WTC11 (cell line): Measurements from ENCODE around the gene PXMP2. TPM values are rescaled to one million over a fixed set of nuclear protein-coding genes. Genes with fewer than 3 reads are reported as not detected.
A peak's percentile ranks its signal among the peaks of the same experiment; 100 is the strongest.

Experiments
- ATAC-seq: fragments of 200-7000 bp; cut with Tn5 transposase; 2 replicates; pipeline ENCODE4 v1.10.0; 2021; ENCODE audit warnings: mild to moderate bottlenecking, moderate library complexity
- CTCF ChIA-PET: fragments of 300-600 bp; sonication (Branson Sonifier 250); formaldehyde crosslinking; loops from one replicate; lab custom pipeline; 2021; ENCODE audit warnings: antibody characterized with exemption; lab: Charles Lee
- POLR2A ChIA-PET: fragments of 350-600 bp; sonication (Branson Sonifier 250); formaldehyde crosslinking; loops from one replicate; lab custom pipeline; 2021; ENCODE audit warnings: antibody characterized with exemption; lab: Charles Lee
- DNase-seq: peaks from one replicate; pipeline ENCODE4 v3.0.0; 2021; ENCODE audit warnings: low spot score
- H3K27ac Mint-ChIP-seq: 2 replicates; pipeline ENCODE4 v1.8.0; 2021; ENCODE audit warnings: mixed read lengths
- H3K27me3 Mint-ChIP-seq: 2 replicates; pipeline ENCODE4 v1.8.0; 2021; ENCODE audit warnings: low read depth, mild to moderate bottlenecking, moderate library complexity, mixed read lengths
- H3K36me3 Mint-ChIP-seq: 2 replicates; pipeline ENCODE4 v1.8.0; 2021; ENCODE audit warnings: mixed read lengths
- H3K4me1 Mint-ChIP-seq: 2 replicates; pipeline ENCODE4 v1.8.0; 2022; ENCODE audit warnings: mixed read lengths
- H3K4me3 Mint-ChIP-seq: 2 replicates; pipeline ENCODE4 v1.8.0; 2021; ENCODE audit warnings: mild to moderate bottlenecking, moderate library complexity, mixed read lengths
- H3K9me3 Mint-ChIP-seq: 2 replicates; pipeline ENCODE4 v1.8.0; 2021; ENCODE audit warnings: mixed read lengths
- AFF4 ChIP-seq: sonication (generic); formaldehyde crosslinking; IDR thresholded peaks from 2 replicates; pipeline ENCODE4 v1.8.1; 2023; ENCODE audit warnings: mild to moderate bottlenecking, missing genetic modification reagents, borderline replicate concordance
- ARID4B ChIP-seq: sonication (generic); formaldehyde crosslinking; IDR thresholded peaks from 2 replicates; pipeline ENCODE4 v1.8.0; 2023; ENCODE audit warnings: missing genetic modification reagents, mild to moderate bottlenecking, borderline replicate concordance
- CBFB ChIP-seq: sonication (generic); formaldehyde crosslinking; IDR thresholded peaks from 2 replicates; pipeline ENCODE4 v1.8.1; 2022; ENCODE audit warnings: mild to moderate bottlenecking, low read depth, missing genetic modification reagents
- CDX4 ChIP-seq: fragments of 250-450 bp; sonication (Bioruptor Pico); IDR thresholded peaks from 2 replicates; pipeline ENCODE4 v1.9.0; 2021; ENCODE audit warnings: moderate library complexity, mild to moderate bottlenecking, inconsistent platforms, borderline replicate concordance
- E2F1 ChIP-seq: sonication (generic); formaldehyde crosslinking; IDR thresholded peaks from 2 replicates; pipeline ENCODE4 v1.8.0; 2022; ENCODE audit warnings: mild to moderate bottlenecking, missing genetic modification reagents
- ELF4 ChIP-seq: sonication (generic); formaldehyde crosslinking; IDR thresholded peaks from 2 replicates; pipeline ENCODE4 v1.8.1; 2022; ENCODE audit warnings: low read depth, mild to moderate bottlenecking, moderate library complexity, missing genetic modification reagents
- FOXJ3 ChIP-seq: sonication (generic); formaldehyde crosslinking; IDR thresholded peaks from 2 replicates; pipeline ENCODE4 v1.9.0; 2021; ENCODE audit warnings: missing genetic modification reagents, mild to moderate bottlenecking, borderline replicate concordance
- GRHL2 ChIP-seq: fragments of 250-450 bp; sonication (Bioruptor Pico); IDR thresholded peaks from 2 replicates; pipeline ENCODE4 v1.8.0; 2022; ENCODE audit warnings: mild to moderate bottlenecking, moderate library complexity; ENCODE audit not compliant: insufficient replicate concordance, severe bottlenecking
- GTF2I ChIP-seq: fragments of 250-450 bp; sonication (Bioruptor Pico); conservative IDR thresholded peaks from 2 replicates; pipeline ENCODE4 v1.4.0; 2021; ENCODE audit warnings: mild to moderate bottlenecking
- JUN ChIP-seq: sonication (generic); formaldehyde crosslinking; IDR thresholded peaks from 2 replicates; pipeline ENCODE4 v1.8.0; 2023; ENCODE audit warnings: mild to moderate bottlenecking, missing genetic modification reagents
- MXD4 ChIP-seq: fragments of 250-450 bp; sonication (Bioruptor Pico); IDR thresholded peaks from 2 replicates; pipeline ENCODE4 v1.8.0; 2021; ENCODE audit warnings: mild to moderate bottlenecking, moderate library complexity, borderline replicate concordance
- NFE2L1 ChIP-seq: sonication (generic); formaldehyde crosslinking; IDR thresholded peaks from 2 replicates; pipeline ENCODE4 v1.8.1; 2023; ENCODE audit warnings: missing genetic modification reagents
- NFYB ChIP-seq: sonication (generic); formaldehyde crosslinking; conservative IDR thresholded peaks from 2 replicates; pipeline ENCODE4 v1.8.0; 2022; ENCODE audit warnings: low read depth, missing genetic modification reagents
- NR2C2 ChIP-seq: sonication (generic); formaldehyde crosslinking; IDR thresholded peaks from 2 replicates; pipeline ENCODE4 v1.8.0; 2022; ENCODE audit warnings: mild to moderate bottlenecking, missing genetic modification reagents
- OVOL2 ChIP-seq: fragments of 250-450 bp; sonication (Bioruptor Pico); IDR thresholded peaks from 2 replicates; pipeline ENCODE4 v1.9.0; 2021; ENCODE audit warnings: mild to moderate bottlenecking, borderline replicate concordance
- RORB ChIP-seq: fragments of 250-450 bp; sonication (Bioruptor Pico); IDR thresholded peaks from 2 replicates; pipeline ENCODE4 v1.9.0; 2021; ENCODE audit warnings: mild to moderate bottlenecking
- SP1 ChIP-seq: sonication (generic); formaldehyde crosslinking; conservative IDR thresholded peaks from 2 replicates; pipeline ENCODE4 v1.8.1; 2022; ENCODE audit warnings: missing genetic modification reagents
- TCF7 ChIP-seq: sonication (generic); formaldehyde crosslinking; IDR thresholded peaks from 2 replicates; pipeline ENCODE4 v1.8.0; 2022; ENCODE audit warnings: mild to moderate bottlenecking, low read depth, missing genetic modification reagents, moderate library complexity
- TEAD1 ChIP-seq: sonication (generic); formaldehyde crosslinking; IDR thresholded peaks from 2 replicates; pipeline ENCODE4 v1.8.0; 2022; ENCODE audit warnings: mild to moderate bottlenecking, missing genetic modification reagents
- ZBTB43 ChIP-seq: sonication (generic); formaldehyde crosslinking; IDR thresholded peaks from 2 replicates; pipeline ENCODE4 v1.8.1; 2023; ENCODE audit warnings: mild to moderate bottlenecking, missing genetic modification reagents
- ZNF232 ChIP-seq: sonication (generic); formaldehyde crosslinking; IDR thresholded peaks from 2 replicates; pipeline ENCODE4 v1.8.0; 2022; ENCODE audit warnings: mild to moderate bottlenecking, missing genetic modification reagents
- ZNF396 ChIP-seq: fragments of 250-450 bp; sonication (Bioruptor Pico); IDR thresholded peaks from 2 replicates; pipeline ENCODE4 v1.8.0; 2021; ENCODE audit warnings: mild to moderate bottlenecking, moderate library complexity, borderline replicate concordance
- ZNF416 ChIP-seq: fragments of 250-450 bp; sonication (Bioruptor Pico); IDR thresholded peaks from 2 replicates; pipeline ENCODE4 v1.9.0; 2021; ENCODE audit warnings: mild to moderate bottlenecking, inconsistent platforms
- ZNF671 ChIP-seq: fragments of 250-450 bp; sonication (Bioruptor Pico); IDR thresholded peaks from 2 replicates; pipeline ENCODE4 v1.8.0; 2021; ENCODE audit warnings: mild to moderate bottlenecking
- total RNA-seq: library from RNA; stranded (reverse); gene quantifications from 3 replicates; pipeline ENCODE4 v1.2.3, GENCODE V29; 2021

The PXMP2 gene
- total RNA-seq, 1 experiment from 2014 or later, result 12.6 TPM

GRCh38 chr12:132707241-132707640 is 19.9 kb downstream of the PXMP2 start (continued):
- TF ChIP-seq ELF4 (CRISPR knock-in tag), result no peak

- ChIA-PET CTCF (interaction anchor here (0.6 to 1.7 kb wide), 2 partner anchors 61 to 68 kb away, joined by 3 to 4 read pairs; no protein-coding TSS in a partner anchor), POLR2A (no interaction called here)
- ATAC-seq (no peak), DNase-seq (no peak)
- peaks cover 3% of the 10 kb centered on the region; the same call in 1 of the 2 replicates for H3K36me3 Mint-ChIP-seq
- TF ChIP-seq CBFB (CRISPR knock-in tag), result no peak
- TF ChIP-seq ZNF671 (CRISPR knock-in tag), result no peak
- TF ChIP-seq ZNF416 (CRISPR knock-in tag), result no peak
- TF ChIP-seq SP1 (CRISPR knock-in tag), result no peak
- TF ChIP-seq GRHL2, result no peak
- no peak for TF ChIP-seq FOXJ3 (CRISPR knock-in tag)
- no peak for TF ChIP-seq GTF2I (CRISPR knock-in tag)
- TF ChIP-seq MXD4 (CRISPR knock-in tag), result no peak
- TF ChIP-seq ARID4B (CRISPR knock-in tag), result no peak
- no peak for TF ChIP-seq NR2C2 (CRISPR knock-in tag)
- TF ChIP-seq CDX4 (CRISPR knock-in tag), result no peak
- no peak for TF ChIP-seq AFF4
- TF ChIP-seq ZNF232 (CRISPR knock-in tag), result no peak
- no peak for TF ChIP-seq TEAD1
- no peak for TF ChIP-seq TCF7 (CRISPR knock-in tag)
- peak overlapping the region; percentile 17; the same call in 1 of the 2 replicates for H3K27ac Mint-ChIP-seq
- peaks cover 10% of the 10 kb centered on the region for H3K9me3 Mint-ChIP-seq
- H3K27me3 Mint-ChIP-seq, result no peaks in the 10 kb centered on the region
- H3K4me1 Mint-ChIP-seq, result peaks cover 18% of the 10 kb centered on the region
- H3K4me3 Mint-ChIP-seq, result no peak overlapping the region
Observed at GRCh38 chr12:132708150-132708549, 20.8 kb downstream of the PXMP2 start.

GRCh38 chr12:132710043-132710404 is 22.6 kb downstream of the PXMP2 start:
- DNase-seq (peak; percentile 44), ATAC-seq (peak; percentile 57)
- Mint-ChIP-seq H3K36me3 (peaks cover 11% of the 10 kb centered on the region), H3K27ac (peak overlapping the region; percentile 81), H3K4me1 (peaks cover 11% of the 10 kb centered on the region; the same call in 1 of the 2 replicates), H3K4me3 (peak overlapping the region; percentile 90), H3K27me3 (no peaks in the 10 kb centered on the region), H3K9me3 (peaks cover 10% of the 10 kb centered on the region)
- ChIA-PET CTCF (interaction anchor here (1.1 kb wide), 1 partner anchor 92 kb away, joined by 3 read pairs; the partner anchor contains the start of gene P2RX2), POLR2A (interaction anchor here (0.6 kb wide), 1 partner anchor 13 kb away, joined by 4 read pairs; no protein-coding TSS in a partner anchor)
- TF ChIP-seq JUN (CRISPR knock-in tag), result no peak
- no peak for TF ChIP-seq RORB
- 0 out of 2 replicates have a peak, but pooled peaks have one; percentile 34 for TF ChIP-seq ZBTB43 (CRISPR knock-in tag)
- TF ChIP-seq OVOL2 (CRISPR knock-in tag), result no peak
- no peak for TF ChIP-seq ZNF671 (CRISPR knock-in tag)
- TF ChIP-seq NFYB, result 0 out of 2 replicates have a peak, but pooled peaks have one; percentile 11
- peak; percentile 36; the same call in 1 of the 2 replicates for TF ChIP-seq NFE2L1 (CRISPR knock-in tag)
- no peak for TF ChIP-seq E2F1 (CRISPR knock-in tag)
- TF ChIP-seq ZNF396, result no peak
